H9 (cell line): ENCODE data around the gene NXPH4. TPM values are rescaled to one million over a fixed set of nuclear protein-coding genes. Genes with fewer than 3 reads are reported as not detected.
A peak's percentile ranks its signal among the peaks of the same experiment; 100 is the strongest.

Experiments
- DNase-seq: peaks from one replicate; pipeline ENCODE4 v3.0.0-alpha.2; 2017
- H2AFZ ChIP-seq: one replicate; pipeline ENCODE4 v1.6.1; 2013; ENCODE audit warnings: mild to moderate bottlenecking, low read length, control low read depth, moderate library complexity
- H2AK5ac ChIP-seq: 2 replicates; pipeline ENCODE4 v1.6.1; 2013; ENCODE audit warnings: low read length, control low read depth, mixed read lengths; ENCODE audit not compliant: insufficient read length
- H2BK120ac ChIP-seq: one replicate; pipeline ENCODE4 v1.6.1; 2013; ENCODE audit warnings: low read depth, mild to moderate bottlenecking, low read length, control low read depth, inconsistent platforms; ENCODE audit not compliant: poor library complexity, severe bottlenecking
- H2BK12ac ChIP-seq: 2 replicates; pipeline ENCODE4 v1.6.1; 2013; ENCODE audit warnings: low read length, control low read depth, mixed read lengths, low read depth; ENCODE audit not compliant: insufficient read length
- H2BK15ac ChIP-seq: 2 replicates; pipeline ENCODE4 v1.6.1; 2013; ENCODE audit warnings: low read depth, low read length, control low read depth
- H2BK20ac ChIP-seq: one replicate; pipeline ENCODE4 v1.6.1; 2013; ENCODE audit warnings: low read depth, mild to moderate bottlenecking, low read length, control low read depth, inconsistent platforms; ENCODE audit not compliant: poor library complexity, severe bottlenecking
- H2BK5ac ChIP-seq: 2 replicates; pipeline ENCODE4 v1.6.1; 2013; ENCODE audit warnings: low read length, control low read depth, mixed read lengths; ENCODE audit not compliant: insufficient read length
- H3K14ac ChIP-seq: 2 replicates; pipeline ENCODE4 v1.6.1; 2013; ENCODE audit warnings: low read length, control low read depth; ENCODE audit not compliant: insufficient read depth
- H3K18ac ChIP-seq: 2 replicates; pipeline ENCODE4 v1.6.1; 2013; ENCODE audit warnings: low read depth, mild to moderate bottlenecking, mixed read lengths, low read length, control low read depth; ENCODE audit not compliant: insufficient read length
- H3K23ac ChIP-seq: 2 replicates; pipeline ENCODE4 v1.6.1; 2013; ENCODE audit warnings: low read length, control low read depth, mixed read lengths, low read depth; ENCODE audit not compliant: insufficient read length
- H3K23me2 ChIP-seq: 2 replicates; pipeline ENCODE4 v1.6.1; 2013; ENCODE audit warnings: low read depth, mild to moderate bottlenecking, mixed read lengths, low read length, control low read depth; ENCODE audit not compliant: insufficient read length, poor library complexity, severe bottlenecking
- H3K27ac ChIP-seq: 2 replicates; pipeline ENCODE4 v1.5.1; 2013; ENCODE audit warnings: low read length, control low read depth, mixed read lengths, low read depth; ENCODE audit not compliant: insufficient read length
- H3K27me3 ChIP-seq: 2 replicates; pipeline ENCODE4 v1.6.1; 2013; ENCODE audit warnings: low read length, control low read depth, inconsistent platforms; ENCODE audit not compliant: insufficient read depth
- H3K4ac ChIP-seq: 2 replicates; pipeline ENCODE4 v1.6.1; 2013; ENCODE audit warnings: low read depth, mild to moderate bottlenecking, control low read depth, inconsistent platforms, low read length, moderate library complexity
- H3K4me1 ChIP-seq: 2 replicates; pipeline ENCODE4 v1.6.1; 2013; ENCODE audit warnings: low read length, control low read depth, inconsistent platforms; ENCODE audit not compliant: insufficient read depth
- H3K4me2 ChIP-seq: 2 replicates; pipeline ENCODE4 v1.6.1; 2013; ENCODE audit warnings: low read length, control low read depth, mixed read lengths; ENCODE audit not compliant: insufficient read length, insufficient read depth
- H3K56ac ChIP-seq: 2 replicates; pipeline ENCODE4 v1.6.1; 2013; ENCODE audit warnings: low read depth, mild to moderate bottlenecking, mixed read lengths, low read length, control low read depth; ENCODE audit not compliant: insufficient read length
- H3K79me1 ChIP-seq: 2 replicates; pipeline ENCODE4 v1.6.1; 2013; ENCODE audit warnings: low read depth, mild to moderate bottlenecking, moderate library complexity, low read length, control low read depth, inconsistent platforms; ENCODE audit not compliant: insufficient read depth, poor library complexity, severe bottlenecking
- H3K79me2 ChIP-seq: 2 replicates; pipeline ENCODE4 v1.6.1; 2013; ENCODE audit warnings: low read length, control low read depth, inconsistent platforms; ENCODE audit not compliant: insufficient read depth
- H3K9ac ChIP-seq: 2 replicates; pipeline ENCODE4 v1.6.1; 2013; ENCODE audit warnings: low read length, control low read depth, mixed read lengths; ENCODE audit not compliant: insufficient read length; ENCODE audit errors: extremely low read depth
- H3K9me3 ChIP-seq: one replicate; pipeline ENCODE4 v1.6.1; 2013; ENCODE audit warnings: low read depth, low read length, inconsistent platforms; ENCODE audit not compliant: control insufficient read depth
- H3T11ph ChIP-seq: one replicate; pipeline ENCODE4 v1.6.1; 2013; ENCODE audit warnings: mild to moderate bottlenecking, low read length, control low read depth, inconsistent platforms
- H4K20me1 ChIP-seq: one replicate; pipeline ENCODE4 v1.6.1; 2013; ENCODE audit not compliant: control insufficient read depth, insufficient read length, insufficient read depth
- H4K5ac ChIP-seq: 2 replicates; pipeline ENCODE4 v1.6.1; 2013; ENCODE audit warnings: low read depth, mild to moderate bottlenecking, mixed read lengths, low read length, control low read depth; ENCODE audit not compliant: insufficient read length
- H4K8ac ChIP-seq: replicated peaks from 2 replicates; pipeline ENCODE4 v1.6.1; 2013; ENCODE audit warnings: low read length, control low read depth, mixed read lengths, low read depth; ENCODE audit not compliant: insufficient read length
- H4K91ac ChIP-seq: 2 replicates; pipeline ENCODE4 v1.6.1; 2013; ENCODE audit warnings: low read depth, mild to moderate bottlenecking, moderate library complexity, mixed read lengths, low read length, control low read depth; ENCODE audit not compliant: insufficient read length
- H3K27ac Mint-ChIP-seq, 3 experiments: 2 replicates in 2 of 3; 3 replicates in 1 of 3; pipeline ENCODE4 v1.8.0; 2020 to 2021; ENCODE audit warnings: mixed read lengths in 3 of 3, mild to moderate bottlenecking in 1 of 3, moderate library complexity in 1 of 3
- H3K27me3 Mint-ChIP-seq: 2 replicates; pipeline ENCODE4 v1.8.0; 2021; ENCODE audit warnings: low read depth, mild to moderate bottlenecking, moderate library complexity, mixed read lengths
- H3K36me3 Mint-ChIP-seq, 3 experiments: 2 replicates in 2 of 3; 3 replicates in 1 of 3; pipeline ENCODE4 v1.8.0; 2020 to 2021; ENCODE audit warnings: low read depth in 3 of 3, mixed read lengths in 3 of 3; ENCODE audit not compliant: insufficient read depth in 1 of 3
- H3K4me1 Mint-ChIP-seq, 2 experiments: 2 replicates each; pipeline ENCODE4 v1.8.0; 2020; ENCODE audit warnings: mixed read lengths in 2 of 2
- H3K4me3 Mint-ChIP-seq, 2 experiments: 2 replicates in 1 of 2; 3 replicates in 1 of 2; pipeline ENCODE4 v1.8.0; 2020 to 2021; ENCODE audit warnings: mild to moderate bottlenecking in 2 of 2, mixed read lengths in 2 of 2, moderate library complexity in 1 of 2
- H3K9me3 Mint-ChIP-seq, 2 experiments: 2 replicates in 1 of 2; 3 replicates in 1 of 2; pipeline ENCODE4 v1.8.0; 2020; ENCODE audit warnings: mild to moderate bottlenecking in 2 of 2, mixed read lengths in 2 of 2, moderate library complexity in 1 of 2
- WGBS: extraction: QIAGEN DNeasy Blood & Tissue Kit; methylation state at CpG from one replicate; pipeline ENCODE4 v1.1.7; 2013; ENCODE audit warnings: missing lambda C conversion rate, low lambda C conversion rate, mixed read lengths; ENCODE audit not compliant: insufficient read length; ENCODE audit errors: extremely low coverage; 5-methylcytosine and 5-hydroxymethylcytosine counted together
- total RNA-seq: library from RNA; stranded (reverse); gene quantifications from 2 replicates; pipeline ENCODE4 v1.2.1, GENCODE V29; 2021
- TF ChIP-seq, protein P1 (sequence below): fragments of 200-600 bp; sonication (generic); conservative IDR thresholded peaks from 3 replicates; pipeline ENCODE4 v1.8.0; 2021; ENCODE audit warnings: antibody characterized with exemption, mild to moderate bottlenecking

NXPH4 gene
- total RNA-seq, 1 experiment from 2014 or later: 2.1 TPM

DNA sequence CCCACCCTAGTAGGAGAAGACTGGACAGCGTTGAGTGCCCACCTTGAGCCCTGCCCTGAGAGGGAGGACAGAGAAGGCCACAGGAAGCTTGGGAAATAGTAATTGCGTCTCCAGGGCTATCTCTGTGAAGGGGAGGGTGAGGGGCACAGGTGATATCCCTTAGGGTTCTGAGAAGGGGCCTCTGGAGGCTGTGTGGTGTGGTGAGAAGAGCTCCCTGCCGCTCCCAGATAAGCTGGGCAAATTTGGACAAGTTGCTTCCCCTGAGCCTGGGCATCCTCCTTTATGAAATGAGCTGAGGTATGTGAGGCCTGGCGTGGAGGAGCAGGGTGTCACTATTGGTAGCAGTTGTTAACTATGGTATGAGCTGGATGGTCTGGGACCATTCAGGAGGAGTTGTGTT lies 45.7 kb upstream of the NXPH4 start:
- no peaks in the 10 kb centered on the region for H3K79me1 ChIP-seq
- Mint-ChIP-seq H3K4me3 (no peak overlapping the region), H3K36me3 (peaks cover 42 to 87% (median 80%) of the 10 kb centered on the region in 3 experiments; a peak in 6 of 7 replicates), H3K27me3 (no peaks in the 10 kb centered on the region), H3K27ac (peak overlapping the region; percentile 33 to 88 (median 62); a peak in 4 of 7 replicates), H3K9me3 (no peaks in the 10 kb centered on the region), H3K4me1 (peaks cover 0 to 9% of the 10 kb centered on the region in 2 experiments; a peak in 2 of 4 replicates)
- no peak overlapping the region for H3K14ac ChIP-seq
- H3K9me3 ChIP-seq: no peaks in the 10 kb centered on the region
- no peaks in the 10 kb centered on the region for H3K27me3 ChIP-seq
- no peaks in the 10 kb centered on the region for H3K4me1 ChIP-seq
- H3K79me2 ChIP-seq: no peaks in the 10 kb centered on the region
- H4K91ac ChIP-seq: no peak overlapping the region
- peaks cover 1% of the 10 kb centered on the region for H4K20me1 ChIP-seq
- no peak overlapping the region for H2BK12ac ChIP-seq
- no peak overlapping the region for H3K56ac ChIP-seq
- H2BK120ac ChIP-seq: no peak overlapping the region
- WGBS: no CpG with 5 or more reads among the region's 4 CpGs
- H3K4me2 ChIP-seq: no peak overlapping the region
- H3K9ac ChIP-seq: no peak overlapping the region
- no peak overlapping the region for H3T11ph ChIP-seq
- H2AFZ ChIP-seq: no peak overlapping the region
- H3K23me2 ChIP-seq: no peaks in the 10 kb centered on the region
- H2AK5ac ChIP-seq: no peak overlapping the region
- H4K8ac ChIP-seq: no peak overlapping the region
- no peak overlapping the region for H3K18ac ChIP-seq
- no peak overlapping the region for H4K5ac ChIP-seq
- TF ChIP-seq, protein P1, sequence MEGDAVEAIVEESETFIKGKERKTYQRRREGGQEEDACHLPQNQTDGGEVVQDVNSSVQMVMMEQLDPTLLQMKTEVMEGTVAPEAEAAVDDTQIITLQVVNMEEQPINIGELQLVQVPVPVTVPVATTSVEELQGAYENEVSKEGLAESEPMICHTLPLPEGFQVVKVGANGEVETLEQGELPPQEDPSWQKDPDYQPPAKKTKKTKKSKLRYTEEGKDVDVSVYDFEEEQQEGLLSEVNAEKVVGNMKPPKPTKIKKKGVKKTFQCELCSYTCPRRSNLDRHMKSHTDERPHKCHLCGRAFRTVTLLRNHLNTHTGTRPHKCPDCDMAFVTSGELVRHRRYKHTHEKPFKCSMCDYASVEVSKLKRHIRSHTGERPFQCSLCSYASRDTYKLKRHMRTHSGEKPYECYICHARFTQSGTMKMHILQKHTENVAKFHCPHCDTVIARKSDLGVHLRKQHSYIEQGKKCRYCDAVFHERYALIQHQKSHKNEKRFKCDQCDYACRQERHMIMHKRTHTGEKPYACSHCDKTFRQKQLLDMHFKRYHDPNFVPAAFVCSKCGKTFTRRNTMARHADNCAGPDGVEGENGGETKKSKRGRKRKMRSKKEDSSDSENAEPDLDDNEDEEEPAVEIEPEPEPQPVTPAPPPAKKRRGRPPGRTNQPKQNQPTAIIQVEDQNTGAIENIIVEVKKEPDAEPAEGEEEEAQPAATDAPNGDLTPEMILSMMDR: no peak
- no peak overlapping the region for H3K4ac ChIP-seq
- no peak overlapping the region for H3K27ac ChIP-seq
- no peak overlapping the region for H3K23ac ChIP-seq
- no peak overlapping the region for H2BK15ac ChIP-seq
- H2BK5ac ChIP-seq: no peak overlapping the region
- no peak overlapping the region for H2BK20ac ChIP-seq
- DNase-seq: no peak
